ENCODE results near the gene TXNRD2.
A peak's percentile ranks its signal among the peaks of the same experiment; 100 is the strongest.

Gene TXNRD2

GRCh38 chr22:19892925-19893324 lies 48.7 kb downstream of the TXNRD2 start:
- no peak for TF ChIP-seq GATA3 (IDR thresholded peaks at IDR 0.05; ENCODE audit: low read depth, low read length)
- no peak for TF ChIP-seq GATA2 (IDR thresholded peaks at IDR 0.05; ENCODE audit: low read depth, low read length)

GRCh38 chr22:19892257-19892879 lies 49.2 kb downstream of the TXNRD2 start:
- TF ChIP-seq GATA3 (IDR thresholded peaks at IDR 0.05; ENCODE audit: low read depth, low read length) (no peak), GATA2 (IDR thresholded peaks at IDR 0.05; ENCODE audit: low read depth, low read length) (no peak)

GRCh38 chr22:19891317-19892256 lies 50.0 kb downstream of the TXNRD2 start:
- TF ChIP-seq GATA3 (IDR thresholded peaks at IDR 0.05; ENCODE audit: low read depth, low read length) = no peak; the same call in 1 of the 2 replicates
- TF ChIP-seq GATA2 (IDR thresholded peaks at IDR 0.05; ENCODE audit: low read depth, low read length) = peak; percentile 97

GRCh38 chr22:19890502-19891316 lies 50.9 kb downstream of the TXNRD2 start:
- TF ChIP-seq GATA2 (IDR thresholded peaks at IDR 0.05; ENCODE audit: low read depth, low read length) = no peak
- no peak for TF ChIP-seq GATA3 (IDR thresholded peaks at IDR 0.05; ENCODE audit: low read depth, low read length)

- no peak for TF ChIP-seq GATA2 (IDR thresholded peaks at IDR 0.05; ENCODE audit: low read depth, low read length)
- no peak for TF ChIP-seq GATA3 (IDR thresholded peaks at IDR 0.05; ENCODE audit: low read depth, low read length)
These were observed 51.7 kb downstream of the TXNRD2 start for GRCh38 chr22:19889951-19890350.

GRCh38 chr22:19888131-19888746 lies 53.4 kb downstream of the TXNRD2 start:
- no peak for TF ChIP-seq GATA3 (IDR thresholded peaks at IDR 0.05; ENCODE audit: low read depth, low read length)
- no peak for TF ChIP-seq GATA2 (IDR thresholded peaks at IDR 0.05; ENCODE audit: low read depth, low read length)

DNA sequence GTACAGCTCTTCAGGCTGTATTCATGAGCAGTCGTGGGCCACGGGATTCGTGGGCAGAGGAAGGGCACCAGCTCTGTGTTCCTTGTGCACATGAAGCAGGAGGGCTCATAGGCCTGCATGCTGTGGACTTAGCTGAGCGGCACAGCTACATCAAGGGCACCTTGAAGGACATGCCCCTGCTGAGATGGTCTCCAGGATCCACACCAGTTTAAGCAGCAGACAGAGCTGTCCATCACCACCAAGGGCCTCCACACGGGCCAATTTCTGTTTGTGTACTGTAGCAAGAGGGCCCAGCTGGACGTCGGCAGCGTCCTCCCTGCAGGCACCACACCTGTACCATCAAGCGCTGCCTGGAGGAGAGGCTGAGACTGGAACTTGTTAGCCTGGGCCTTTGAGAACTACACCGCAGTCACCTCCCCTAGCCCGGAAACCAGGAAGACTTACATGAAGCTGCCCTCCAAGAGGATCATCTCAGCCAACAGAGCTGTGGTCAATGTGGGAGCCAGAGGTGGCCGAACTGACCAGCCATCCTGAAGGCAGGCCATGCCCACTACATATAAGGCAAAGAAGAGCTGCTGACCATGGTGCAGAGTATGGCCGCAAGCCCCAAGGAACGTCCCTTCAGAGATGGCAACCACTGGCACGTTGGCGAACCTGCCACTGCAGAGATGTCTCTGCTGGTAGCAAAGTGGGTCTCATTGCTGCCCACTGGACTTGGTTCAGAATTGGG lies 54.2 kb downstream of the TXNRD2 start:
- TF ChIP-seq GATA2 (IDR thresholded peaks at IDR 0.05; ENCODE audit: low read depth, low read length) (no peak), GATA3 (IDR thresholded peaks at IDR 0.05; ENCODE audit: low read depth, low read length) (no peak)

DNA sequence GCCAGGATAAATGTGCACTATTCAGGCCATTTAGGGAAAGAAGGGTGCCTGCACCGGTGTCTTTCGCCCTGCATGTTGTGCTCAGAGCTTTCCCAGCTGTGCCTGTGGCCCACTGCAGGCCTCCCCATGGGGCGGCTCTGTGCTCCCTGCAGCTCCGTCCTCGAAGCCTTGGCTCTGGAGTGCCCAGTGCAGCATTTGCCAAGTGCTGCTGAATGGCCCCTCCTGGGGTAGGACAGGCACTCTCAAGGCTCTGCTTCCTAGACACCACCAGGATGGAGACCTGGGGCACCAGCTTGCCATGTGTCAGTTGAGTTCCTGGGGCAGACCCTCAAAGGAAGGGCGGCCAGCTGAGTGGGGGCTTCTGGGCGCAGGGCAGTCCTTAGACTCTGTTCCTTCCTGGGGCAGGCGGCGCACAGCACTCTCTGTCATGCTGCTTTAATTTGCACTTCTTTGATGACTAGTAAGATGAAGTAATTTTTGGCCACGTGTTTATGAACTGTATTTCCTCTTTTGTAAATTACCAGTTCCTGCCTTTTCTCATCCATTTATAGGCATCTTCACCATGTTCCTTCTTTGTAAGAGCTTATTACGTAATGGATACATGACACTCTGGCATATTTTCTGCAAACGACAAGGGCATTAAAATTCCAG lies 54.9 kb downstream of the TXNRD2 start:
- TF ChIP-seq GATA3 (IDR thresholded peaks at IDR 0.05; ENCODE audit: low read depth, low read length) (no peak), GATA2 (IDR thresholded peaks at IDR 0.05; ENCODE audit: low read depth, low read length) (no peak)

DNA sequence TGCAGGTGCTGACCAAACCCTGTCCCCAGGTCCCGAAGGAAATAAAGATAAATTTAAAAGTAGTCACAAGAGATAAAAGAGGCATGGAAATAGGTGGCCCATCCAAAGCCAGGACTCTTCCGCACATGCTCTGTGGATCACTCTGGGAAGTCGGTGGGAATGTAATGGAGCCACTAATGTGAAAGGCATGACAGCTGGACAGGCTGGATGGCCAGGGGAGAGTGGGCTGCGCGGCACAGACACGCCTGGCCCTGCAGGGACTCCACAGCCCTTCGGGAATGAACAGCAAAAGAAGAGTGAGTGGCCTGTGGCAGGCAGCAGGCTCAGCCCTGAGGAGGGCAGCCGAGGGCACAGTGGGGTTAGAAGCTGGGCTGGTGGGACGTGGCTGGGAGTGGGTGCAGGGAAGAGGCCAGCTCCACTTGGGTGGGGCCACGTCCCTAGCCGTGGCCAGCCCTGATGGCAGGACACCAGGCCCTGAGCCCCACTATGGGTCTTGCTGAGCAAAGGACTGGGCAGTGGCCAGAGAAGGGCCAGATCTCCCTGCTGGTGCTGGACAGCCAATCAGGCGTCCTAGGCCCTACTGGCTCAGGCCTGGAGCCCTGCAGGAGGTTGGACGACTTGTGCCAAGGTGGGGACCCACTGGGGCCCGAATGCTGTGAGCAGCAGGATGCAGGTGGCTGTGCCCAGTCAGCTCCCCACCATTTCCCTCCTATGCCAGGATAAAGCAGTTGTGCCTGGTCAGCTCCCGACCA lies 55.6 kb downstream of the TXNRD2 start:
- no peak for TF ChIP-seq GATA2 (IDR thresholded peaks at IDR 0.05; ENCODE audit: low read depth, low read length)
- no peak for TF ChIP-seq GATA3 (IDR thresholded peaks at IDR 0.05; ENCODE audit: low read depth, low read length)

DNA sequence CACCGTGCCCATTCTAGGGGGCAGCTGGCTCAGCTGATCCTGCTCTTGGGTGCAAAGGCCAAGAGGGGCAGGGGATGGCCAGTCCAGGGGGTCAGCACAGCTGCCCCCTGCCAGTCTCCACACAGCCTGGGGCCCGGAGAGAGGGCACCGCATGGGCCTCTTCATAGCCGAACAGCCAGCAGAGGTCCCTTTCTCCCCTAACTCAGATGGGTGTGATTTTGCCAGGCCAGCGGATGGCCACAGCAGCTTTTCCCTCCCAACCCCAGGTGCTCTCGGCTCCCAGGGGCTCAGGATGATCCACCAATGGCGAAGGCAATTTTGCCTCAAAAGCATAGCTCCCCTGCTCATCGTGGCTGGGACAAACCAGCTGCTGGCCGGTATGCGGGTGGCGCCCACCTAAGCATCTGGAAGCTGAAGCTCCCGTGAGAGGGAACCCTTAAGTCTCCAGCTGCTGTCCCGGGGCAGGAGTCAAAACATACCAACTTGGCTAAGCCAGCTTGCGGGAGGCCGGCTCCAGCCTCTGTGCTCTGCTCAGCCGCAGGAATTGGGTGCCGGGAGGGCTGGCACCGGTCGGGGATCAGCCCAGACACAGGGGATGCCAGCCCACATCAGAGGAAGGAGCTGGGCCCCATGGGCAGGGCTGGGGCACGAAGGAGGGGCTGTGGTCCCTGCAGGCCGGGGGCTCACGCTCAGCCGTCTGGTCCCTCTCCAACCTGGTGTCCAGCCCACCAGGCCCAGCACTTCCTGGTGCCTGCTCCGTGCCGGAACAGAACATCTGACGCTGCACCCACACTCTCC lies 56.5 kb downstream of the TXNRD2 start:
- TF ChIP-seq GATA3 (IDR thresholded peaks at IDR 0.05; ENCODE audit: low read depth, low read length) = no peak
- no peak for TF ChIP-seq GATA2 (IDR thresholded peaks at IDR 0.05; ENCODE audit: low read depth, low read length)
